ENCODE data around the gene VANGL2. TPM values are rescaled to one million over a fixed set of nuclear protein-coding genes. Genes with fewer than 3 reads are reported as not detected.

The VANGL2 gene
- total and polyA plus RNA-seq, 2 of the 4 experiments (the other 2 are of a cell fraction), result 0.36 to 3.6 TPM

DNA sequence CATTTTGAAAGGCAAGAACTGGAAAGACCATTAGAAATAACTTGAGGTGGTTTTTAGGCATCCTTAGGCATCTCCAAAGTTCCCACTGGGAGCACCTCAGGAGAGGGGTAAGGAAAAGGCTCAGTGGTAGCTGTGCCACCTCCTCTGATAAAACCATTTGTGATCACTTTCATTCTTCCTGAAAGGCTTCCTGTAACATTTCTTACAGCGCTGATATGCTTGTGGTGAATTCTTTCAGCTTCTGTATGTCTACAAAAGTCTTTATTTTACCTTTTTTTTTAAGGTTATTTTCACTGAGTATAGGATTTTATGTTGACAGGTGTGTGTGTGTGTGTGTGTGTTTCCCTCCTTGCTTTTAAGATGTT is 54.8 kb downstream of the VANGL2 start:
- H3K36me3 ChIP-seq (ENCODE audit: control insufficient read depth, insufficient read depth, low read length), result no peaks in the 10 kb centered on the region
- no CpG with 5 or more reads among the region's 1 CpG for WGBS, 2 experiments (ENCODE audit: extremely low coverage in 2 of 2, insufficient read length in 1 of 2)
- H2AK9ac ChIP-seq (replicated peaks; ENCODE audit: low read depth, low read length, poor library complexity), result no peak overlapping the region
- TF ChIP-seq NFE2L2 (IDR thresholded peaks at IDR 0.05; ENCODE audit: low read depth, low read length) (no peak), RAD21 (IDR thresholded peaks at IDR 0.05; ENCODE audit: low read length) (no peak), MAFK (IDR thresholded peaks at IDR 0.05; ENCODE audit: low read depth, low read length) (no peak), BHLHE40 (IDR thresholded peaks at IDR 0.05; ENCODE audit: low read depth, low read length) (no peak), RCOR1 (IDR thresholded peaks at IDR 0.05; ENCODE audit: insufficient replicate concordance, low read length) (no peak), CTCF (conservative IDR thresholded peaks at IDR 0.05; ENCODE audit: low read depth, low read length) (no peak), MXI1 (IDR thresholded peaks at IDR 0.05; ENCODE audit: borderline replicate concordance, low read depth, low read length) (no peak), POLR2A (IDR thresholded peaks at IDR 0.05; ENCODE audit: low read depth, low read length) (no peak)
- TF ChIP-seq, protein P1, sequence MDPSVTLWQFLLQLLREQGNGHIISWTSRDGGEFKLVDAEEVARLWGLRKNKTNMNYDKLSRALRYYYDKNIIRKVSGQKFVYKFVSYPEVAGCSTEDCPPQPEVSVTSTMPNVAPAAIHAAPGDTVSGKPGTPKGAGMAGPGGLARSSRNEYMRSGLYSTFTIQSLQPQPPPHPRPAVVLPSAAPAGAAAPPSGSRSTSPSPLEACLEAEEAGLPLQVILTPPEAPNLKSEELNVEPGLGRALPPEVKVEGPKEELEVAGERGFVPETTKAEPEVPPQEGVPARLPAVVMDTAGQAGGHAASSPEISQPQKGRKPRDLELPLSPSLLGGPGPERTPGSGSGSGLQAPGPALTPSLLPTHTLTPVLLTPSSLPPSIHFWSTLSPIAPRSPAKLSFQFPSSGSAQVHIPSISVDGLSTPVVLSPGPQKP (IDR thresholded peaks at IDR 0.05; ENCODE audit: borderline replicate concordance, low read depth, low read length), result no peak
- no peak overlapping the region for H3K4me3 ChIP-seq (ENCODE audit: insufficient read depth, low read depth, low read length)
- no peak overlapping the region for H2AFZ ChIP-seq (replicated peaks; ENCODE audit: low read length, poor library complexity)
- dilution Hi-C loops (cut with HindIII; ENCODE audit: low sequenced_read_pairs, unreplicated experiment) (no loop called here), intact Hi-C loops (cut with micrococcal nuclease) (no loop called here), in situ Hi-C loops (cut with MboI; ENCODE audit: low sequenced_read_pairs) (no loop called here)
- no TSS peak for BruUV-seq (replicated peaks)
- H3K14ac ChIP-seq (replicated peaks; ENCODE audit: low read depth, low read length), result no peak overlapping the region
- no peak overlapping the region for H3K56ac ChIP-seq (ENCODE audit: extremely low read depth, insufficient read depth, low read length)
- DNase-seq, result no peak
- H4K8ac ChIP-seq (ENCODE audit: low read depth in 2 of 2, low read length in 2 of 2), result no peak overlapping the region
- H3K4me1 ChIP-seq (ENCODE audit: control insufficient read depth, insufficient read depth, low read length), result no peaks in the 10 kb centered on the region
- no peak overlapping the region for H3K9ac ChIP-seq (ENCODE audit: low read depth, low read length)
- H4K5ac ChIP-seq (ENCODE audit: low read depth, low read length), result no peak overlapping the region
- ATAC-seq (ENCODE audit: low read depth), result no peak
- no peaks in the 10 kb centered on the region for H3K9me1 ChIP-seq (ENCODE audit: insufficient read depth, low read length)
- no peak overlapping the region for H2BK15ac ChIP-seq (ENCODE audit: low read depth, low read length)
- no peak overlapping the region for H2AK5ac ChIP-seq (ENCODE audit: low read depth, low read length)
- H3K9me3 ChIP-seq (ENCODE audit: control insufficient read depth, insufficient read depth, low read length), result no peaks in the 10 kb centered on the region
- H4K91ac ChIP-seq (ENCODE audit: insufficient read depth, low read depth, low read length), result no peak overlapping the region
- no peak overlapping the region for H3K23ac ChIP-seq (ENCODE audit: low read depth, low read length)
- ChIA-PET CTCF (interaction anchor here (0.6 kb wide), 1 partner anchor 1572 kb away, joined by 4 read pairs; no protein-coding TSS in a partner anchor), POLR2A (ENCODE audit: unreplicated experiment) (no interaction called here)
- H3K27me3 ChIP-seq (ENCODE audit: control insufficient read depth, insufficient read depth, low read length), result no peaks in the 10 kb centered on the region
- no peaks in the 10 kb centered on the region for H4K20me1 ChIP-seq (ENCODE audit: insufficient read depth, low read length)
- H3K4me2 ChIP-seq (ENCODE audit: low read depth, low read length), result no peak overlapping the region
- H3K4ac ChIP-seq (ENCODE audit: low read depth, low read length), result no peak overlapping the region
- H2BK5ac ChIP-seq (ENCODE audit: low read depth, low read length, poor library complexity, severe bottlenecking), result no peak overlapping the region
- no peak overlapping the region for H3K18ac ChIP-seq (ENCODE audit: low read depth, low read length)
- H2BK20ac ChIP-seq (ENCODE audit: low read depth, low read length), result no peak overlapping the region
- no peaks in the 10 kb centered on the region for H3K79me1 ChIP-seq (ENCODE audit: low read depth in 1 of 2, low read length in 2 of 2)
- H3K27ac ChIP-seq (ENCODE audit: insufficient read depth, low read length), result no peak overlapping the region
- H2BK120ac ChIP-seq (ENCODE audit: low read depth, low read length), result no peak overlapping the region

All from IMR-90 (cell line).